Activated CD8-positive, alpha-beta T cell treated with anti-CD3 and anti-CD28 coated beads for 36 hours (primary cell): ENCODE measurements around the gene TAOK2. TPM values are rescaled to one million over a fixed set of nuclear protein-coding genes. Genes with fewer than 3 reads are reported as not detected.
A peak's percentile ranks its signal among the peaks of the same experiment; 100 is the strongest.

Experiments used
- ATAC-seq: fragments of 200-7000 bp; cut with Tn5 transposase; one replicate; pipeline ENCODE4 v1.10.0; 2021; ENCODE audit warnings: mild to moderate bottlenecking, moderate library complexity
- CTCF ChIA-PET: fragments of 350-600 bp; sonication (Branson Sonifier 250); formaldehyde crosslinking; loops from one replicate; lab custom pipeline; 2021; ENCODE audit warnings: antibody characterized with exemption; lab: Charles Lee
- POLR2A ChIA-PET: fragments of 350-600 bp; sonication (Branson Sonifier 250); formaldehyde crosslinking; loops from one replicate; lab custom pipeline; 2021; ENCODE audit warnings: antibody characterized with exemption; lab: Charles Lee
- DNase-seq: peaks from one replicate; pipeline ENCODE4 v3.0.0-alpha.2; 2020
- H3K27ac Mint-ChIP-seq: one replicate; pipeline ENCODE4 v1.8.0; 2021; ENCODE audit warnings: mild to moderate bottlenecking, mixed read lengths
- H3K27me3 Mint-ChIP-seq: one replicate; pipeline ENCODE4 v1.8.0; 2021; ENCODE audit warnings: mixed read lengths
- H3K36me3 Mint-ChIP-seq: one replicate; pipeline ENCODE4 v1.8.0; 2021; ENCODE audit warnings: low read depth, mixed read lengths
- H3K4me1 Mint-ChIP-seq: one replicate; pipeline ENCODE4 v1.8.0; 2021; ENCODE audit warnings: low read depth, mixed read lengths
- H3K4me3 Mint-ChIP-seq: one replicate; pipeline ENCODE4 v1.8.0; 2021; ENCODE audit warnings: mild to moderate bottlenecking, moderate library complexity, mixed read lengths
- H3K9me3 Mint-ChIP-seq: one replicate; pipeline ENCODE4 v1.8.0; 2021; ENCODE audit warnings: mixed read lengths
- CTCF ChIP-seq: fragments of 200-600 bp; IDR thresholded peaks from one replicate; pipeline ENCODE4 v1.8.0; 2022; ENCODE audit warnings: antibody characterized with exemption, mild to moderate bottlenecking
- intact Hi-C: fragments of 100-400 bp; cut with micrococcal nuclease; formaldehyde crosslinking; loops from one replicate; pipeline ENCODE4 v1.10.0; 2022
- total RNA-seq, 2 experiments: library from RNA; stranded (reverse); gene quantifications; one replicate each; pipeline ENCODE4 v1.2.3, GENCODE V29; 2021

Gene TAOK2
- total RNA-seq, 2 experiments from 2014 or later, result 25.0 to 25.9 TPM

- ChIA-PET CTCF (interaction anchor here (1.1 to 2.5 kb wide), 6 partner anchors 10 to 203 kb away, joined by 3 to 13 read pairs (median 4); partner anchors contain the start of genes TBX6 and TLCD3B), POLR2A (no interaction called here)
- Mint-ChIP-seq H3K36me3 (no peaks in the 10 kb centered on the region), H3K9me3 (no peaks in the 10 kb centered on the region), H3K4me3 (no peak overlapping the region), H3K4me1 (no peaks in the 10 kb centered on the region), H3K27me3 (peaks cover 1% of the 10 kb centered on the region), H3K27ac (no peak overlapping the region)
- peak; percentile 54 for TF ChIP-seq CTCF
- intact Hi-C loops, result no loop called here
- DNase-seq (no peak), ATAC-seq (no peak)
These were observed 68.2 kb downstream of the TAOK2 start for GRCh38 chr16:30041841-30042240.

Other genes with a start within 250 kb of the TAOK2 start
- gene C16orf54, start 227.9 kb upstream of the TAOK2 start, total RNA-seq, result 10 to 100 TPM; 22.2 to 22.4 TPM
- gene ZG16, start 195.6 kb upstream of the TAOK2 start, total RNA-seq, result not detected
- gene KIF22, start 183.1 kb upstream of the TAOK2 start, total RNA-seq, result 100 to 1,000 TPM; 160 to 165 TPM
- gene MAZ, start 167.3 kb upstream of the TAOK2 start, total RNA-seq, result 100 to 1,000 TPM; 380 to 382 TPM
- 1 to 10 TPM; 1.5 to 2.0 TPM for gene PRRT2, start 161.7 kb upstream of the TAOK2 start, total RNA-seq
- gene PAGR1, start 157.7 kb upstream of the TAOK2 start, total RNA-seq, result 10 to 100 TPM; 26.8 to 29.0 TPM
- 10 to 100 TPM; 32.5 to 33.2 TPM for gene MVP, start 153.4 kb upstream of the TAOK2 start, total RNA-seq
- gene CDIPT, start 110.6 kb upstream of the TAOK2 start, total RNA-seq, result 10 to 100 TPM; 30.2 to 35.4 TPM
- under 1 TPM; 0.11 to 0.13 TPM for gene SEZ6L2, start 74.3 kb upstream of the TAOK2 start, total RNA-seq
- 1 to 10 TPM; 2.0 to 2.1 TPM for gene ASPHD1, start 73.4 kb upstream of the TAOK2 start, total RNA-seq
- gene KCTD13, start 47.6 kb upstream of the TAOK2 start, total RNA-seq, result 10 to 100 TPM; 35.2 to 35.3 TPM
- gene TMEM219, start 11.8 kb upstream of the TAOK2 start, total RNA-seq, result 10 to 100 TPM; 31.9 to 34.9 TPM
- 10 to 100 TPM; 35.2 to 36.4 TPM for gene HIRIP3, start 21.7 kb downstream of the TAOK2 start, total RNA-seq
- 10 to 100 TPM; 75.9 to 79.1 TPM for gene INO80E, start 22.4 kb downstream of the TAOK2 start, total RNA-seq
- gene DOC2A, start 37.2 kb downstream of the TAOK2 start, total RNA-seq, result 1 to 10 TPM in 1 of 2 experiments, under 1 TPM in 1; 0.68 to 1.8 TPM
- gene C16orf92, start 49.3 kb downstream of the TAOK2 start, total RNA-seq, result not detected
- 1 to 10 TPM; 3.5 to 3.6 TPM for gene TLCD3B, start 57.4 kb downstream of the TAOK2 start, total RNA-seq
- gene ALDOA, start 91.9 kb downstream of the TAOK2 start, total RNA-seq, result 1,000 to 10,000 TPM; 3,042 to 3,081 TPM
- gene PPP4C, start 102.1 kb downstream of the TAOK2 start, total RNA-seq, result 100 to 1,000 TPM; 116 to 121 TPM
- gene TBX6, start 118.1 kb downstream of the TAOK2 start, total RNA-seq, result 1 to 10 TPM; 2.5 TPM
- 10 to 100 TPM; 17.7 to 19.5 TPM for gene YPEL3, start 122.3 kb downstream of the TAOK2 start, total RNA-seq
- gene GDPD3, start 139.7 kb downstream of the TAOK2 start, total RNA-seq, result 1 to 10 TPM; 4.5 to 5.7 TPM
- 10 to 100 TPM; 57.6 to 60.1 TPM for gene MAPK3, start 149.4 kb downstream of the TAOK2 start, total RNA-seq
- gene CORO1A, start 209.7 kb downstream of the TAOK2 start, total RNA-seq, result 1,000 to 10,000 TPM; 1,130 to 1,151 TPM
- 100 to 1,000 TPM; 248 to 254 TPM for gene BOLA2B, start 219.8 kb downstream of the TAOK2 start, total RNA-seq
- 100 to 1,000 TPM; 116 to 129 TPM for gene SLX1A, start 220.0 kb downstream of the TAOK2 start, total RNA-seq
- 10 to 100 TPM; 14.8 to 18.0 TPM for gene SULT1A3, start 225.4 kb downstream of the TAOK2 start, total RNA-seq